ENCODE data around the gene SMAD4. TPM values are rescaled to one million over a fixed set of nuclear protein-coding genes. Genes with fewer than 3 reads are reported as not detected.

Gene SMAD4
- total RNA-seq, 1 experiment from 2014 or later: 172 TPM

DNA sequence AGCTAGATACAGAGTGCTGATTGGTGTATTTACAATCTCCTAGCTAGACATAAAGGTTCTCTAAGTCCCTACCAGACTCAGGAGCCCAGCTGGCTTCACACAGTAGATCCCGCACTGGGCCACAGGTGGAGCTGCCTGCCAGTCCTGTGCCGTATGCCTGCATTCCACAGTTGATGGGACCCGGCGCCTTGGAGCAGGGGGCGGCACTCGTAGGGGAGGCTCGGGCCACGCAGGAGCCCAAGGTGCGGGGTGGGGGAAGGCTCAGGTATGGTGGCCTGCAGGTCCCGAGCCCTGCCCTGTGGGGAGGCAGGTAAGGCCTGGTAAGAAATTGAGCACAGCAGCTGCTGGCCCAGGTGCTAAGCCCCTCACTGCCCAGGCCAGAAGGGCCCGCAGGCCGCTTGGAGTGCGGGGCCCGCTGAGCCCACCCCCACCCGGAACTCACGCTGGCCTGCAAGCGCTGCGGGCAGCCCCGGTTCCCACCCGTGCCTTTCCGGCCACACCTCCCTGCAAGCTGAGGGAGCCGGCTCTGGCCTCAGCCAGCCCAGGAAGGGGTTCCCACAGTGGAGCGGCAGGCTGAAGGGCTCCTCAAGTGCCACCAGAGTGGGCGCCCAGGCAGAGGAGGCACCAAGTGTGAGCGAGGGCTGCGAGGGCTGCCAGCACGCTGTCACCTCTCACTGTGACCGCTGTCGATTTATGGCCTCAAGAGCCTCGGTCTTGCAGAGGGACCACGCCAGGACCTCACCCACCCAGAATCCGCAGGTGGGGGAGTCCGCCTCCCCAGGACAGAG, 91.0 kb downstream of the SMAD4 start:
- no peak overlapping the region for H3K23ac ChIP-seq (ENCODE audit: insufficient read length, low read depth, low read length)
- H3K14ac ChIP-seq (ENCODE audit: insufficient read depth, low read length): no peak overlapping the region
- H3K9me3 ChIP-seq (ENCODE audit: control insufficient read depth, low read depth, low read length): no peaks in the 10 kb centered on the region
- no peaks in the 10 kb centered on the region for H3K27me3 ChIP-seq (ENCODE audit: insufficient read depth, low read length)
- no peak overlapping the region for H4K91ac ChIP-seq (ENCODE audit: insufficient read length, low read depth, low read length)
- no peak overlapping the region for H3T11ph ChIP-seq (ENCODE audit: low read length)
- H4K5ac ChIP-seq (ENCODE audit: insufficient read length, low read depth, low read length): no peak overlapping the region
- no peak overlapping the region for H2BK12ac ChIP-seq (ENCODE audit: insufficient read length, low read depth, low read length)
- H3K79me2 ChIP-seq (ENCODE audit: insufficient read depth, low read length): no peaks in the 10 kb centered on the region
- no peak overlapping the region for H3K27ac ChIP-seq (ENCODE audit: insufficient read length, low read depth, low read length)
- H3K4me1 ChIP-seq (ENCODE audit: insufficient read depth, low read length): no peaks in the 10 kb centered on the region; the same call in 1 of the 2 replicates
- Mint-ChIP-seq H3K36me3 (ENCODE audit: insufficient read depth in 1 of 3, low read depth in 3 of 3) (peaks cover 17 to 36% (median 26%) of the 10 kb centered on the region in 3 experiments), H3K4me3 (no peak overlapping the region), H3K9me3 (peaks cover 25 to 39% of the 10 kb centered on the region in 2 experiments), H3K27ac (no peak overlapping the region), H3K4me1 (peaks cover 15 to 18% of the 10 kb centered on the region in 2 experiments), H3K27me3 (ENCODE audit: low read depth) (peaks cover 1% of the 10 kb centered on the region; the same call in 1 of the 2 replicates)
- no peak overlapping the region for H2BK15ac ChIP-seq (ENCODE audit: low read depth, low read length)
- H3K56ac ChIP-seq (ENCODE audit: insufficient read length, low read depth, low read length): no peak overlapping the region
- H3K23me2 ChIP-seq (ENCODE audit: insufficient read length, low read depth, low read length, poor library complexity, severe bottlenecking): no peaks in the 10 kb centered on the region
- no peak overlapping the region for H2BK120ac ChIP-seq (ENCODE audit: low read depth, low read length, poor library complexity, severe bottlenecking)
- TF ChIP-seq, protein P1, sequence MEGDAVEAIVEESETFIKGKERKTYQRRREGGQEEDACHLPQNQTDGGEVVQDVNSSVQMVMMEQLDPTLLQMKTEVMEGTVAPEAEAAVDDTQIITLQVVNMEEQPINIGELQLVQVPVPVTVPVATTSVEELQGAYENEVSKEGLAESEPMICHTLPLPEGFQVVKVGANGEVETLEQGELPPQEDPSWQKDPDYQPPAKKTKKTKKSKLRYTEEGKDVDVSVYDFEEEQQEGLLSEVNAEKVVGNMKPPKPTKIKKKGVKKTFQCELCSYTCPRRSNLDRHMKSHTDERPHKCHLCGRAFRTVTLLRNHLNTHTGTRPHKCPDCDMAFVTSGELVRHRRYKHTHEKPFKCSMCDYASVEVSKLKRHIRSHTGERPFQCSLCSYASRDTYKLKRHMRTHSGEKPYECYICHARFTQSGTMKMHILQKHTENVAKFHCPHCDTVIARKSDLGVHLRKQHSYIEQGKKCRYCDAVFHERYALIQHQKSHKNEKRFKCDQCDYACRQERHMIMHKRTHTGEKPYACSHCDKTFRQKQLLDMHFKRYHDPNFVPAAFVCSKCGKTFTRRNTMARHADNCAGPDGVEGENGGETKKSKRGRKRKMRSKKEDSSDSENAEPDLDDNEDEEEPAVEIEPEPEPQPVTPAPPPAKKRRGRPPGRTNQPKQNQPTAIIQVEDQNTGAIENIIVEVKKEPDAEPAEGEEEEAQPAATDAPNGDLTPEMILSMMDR (conservative IDR thresholded peaks at IDR 0.05): peak; percentile 24; the same call in 1 of the 3 replicates
- H2BK5ac ChIP-seq (ENCODE audit: insufficient read length, low read length): no peak overlapping the region
- no peak overlapping the region for H4K8ac ChIP-seq (replicated peaks; ENCODE audit: insufficient read length, low read depth, low read length)
- H2AFZ ChIP-seq (ENCODE audit: low read length): no peak overlapping the region
- no peaks in the 10 kb centered on the region for H4K20me1 ChIP-seq (ENCODE audit: control insufficient read depth, insufficient read depth, insufficient read length)
- H2BK20ac ChIP-seq (ENCODE audit: low read depth, low read length, poor library complexity, severe bottlenecking): no peak overlapping the region
- H3K79me1 ChIP-seq (ENCODE audit: insufficient read depth, low read depth, low read length, poor library complexity, severe bottlenecking): no peaks in the 10 kb centered on the region
- WGBS (ENCODE audit: extremely low coverage, insufficient read length, low lambda C conversion rate): no CpG with 5 or more reads among the region's 33 CpGs
- H2AK5ac ChIP-seq (ENCODE audit: insufficient read length, low read length): no peak overlapping the region
- H3K18ac ChIP-seq (ENCODE audit: insufficient read length, low read depth, low read length): no peak overlapping the region
- DNase-seq: peak; percentile 62
- H3K9ac ChIP-seq (ENCODE audit: extremely low read depth, insufficient read length, low read length): no peak overlapping the region
- no peak overlapping the region for H3K4ac ChIP-seq (ENCODE audit: low read depth, low read length)
- no peak overlapping the region for H3K4me2 ChIP-seq (ENCODE audit: insufficient read depth, insufficient read length, low read length)

All from H9 (cell line).